ENCODE data around the gene EPB41. TPM values are rescaled to one million over a fixed set of nuclear protein-coding genes. Genes with fewer than 3 reads are reported as not detected.

EPB41 gene
- total RNA-seq, 1 experiment from 2014 or later: 40.7 TPM

GRCh38 chr1:28890836-28891235 lies 23.5 kb upstream of the EPB41 start:
- no TSS peak for BruUV-seq (replicated peaks)
- CTCF ChIA-PET: no interaction called here

GRCh38 chr1:28891256-28891655 lies 23.1 kb upstream of the EPB41 start:
- Mint-ChIP-seq H3K4me1 (ENCODE audit: low read depth, unreplicated experiment) (peaks cover 4% of the 10 kb centered on the region), H3K9me3 (ENCODE audit: low read depth, unreplicated experiment) (no peaks in the 10 kb centered on the region), H3K4me3 (ENCODE audit: low read depth, unreplicated experiment) (no peak overlapping the region), H3K27me3 (ENCODE audit: unreplicated experiment) (no peaks in the 10 kb centered on the region), H3K27ac (ENCODE audit: unreplicated experiment) (no peak overlapping the region), H3K36me3 (ENCODE audit: insufficient read depth, unreplicated experiment) (peaks cover 19% of the 10 kb centered on the region)
- DNase-seq: no peak
- no TSS peak for BruUV-seq (replicated peaks)
- CTCF ChIA-PET: no interaction called here
- intact Hi-C loops (cut with micrococcal nuclease; ENCODE audit: unreplicated experiment): no loop called here
- no peak for TF ChIP-seq CTCF (IDR thresholded peaks at IDR 0.05; ENCODE audit: unreplicated experiment)

More at GRCh38 chr1:28890836-28891235, 23.5 kb upstream of the EPB41 start:
- Mint-ChIP-seq H3K4me1 (ENCODE audit: low read depth, unreplicated experiment) (peaks cover 8% of the 10 kb centered on the region), H3K36me3 (ENCODE audit: insufficient read depth, unreplicated experiment) (peaks cover 24% of the 10 kb centered on the region), H3K27ac (ENCODE audit: unreplicated experiment) (no peak overlapping the region), H3K27me3 (ENCODE audit: unreplicated experiment) (no peaks in the 10 kb centered on the region), H3K9me3 (ENCODE audit: low read depth, unreplicated experiment) (no peaks in the 10 kb centered on the region), H3K4me3 (ENCODE audit: low read depth, unreplicated experiment) (no peak overlapping the region)
- TF ChIP-seq CTCF (IDR thresholded peaks at IDR 0.05; ENCODE audit: unreplicated experiment): no peak
- intact Hi-C loops (cut with micrococcal nuclease; ENCODE audit: unreplicated experiment): no loop called here
- DNase-seq: no peak

- Mint-ChIP-seq H3K27ac (ENCODE audit: unreplicated experiment) (no peak overlapping the region), H3K27me3 (ENCODE audit: unreplicated experiment) (no peaks in the 10 kb centered on the region), H3K4me3 (ENCODE audit: low read depth, unreplicated experiment) (no peak overlapping the region), H3K36me3 (ENCODE audit: insufficient read depth, unreplicated experiment) (no peaks in the 10 kb centered on the region), H3K4me1 (ENCODE audit: low read depth, unreplicated experiment) (no peaks in the 10 kb centered on the region), H3K9me3 (ENCODE audit: low read depth, unreplicated experiment) (no peaks in the 10 kb centered on the region)
- BruUV-seq (replicated peaks): no TSS peak
- intact Hi-C loops (cut with micrococcal nuclease; ENCODE audit: unreplicated experiment): no loop called here
- DNase-seq: no peak
- CTCF ChIA-PET: no interaction called here
- TF ChIP-seq CTCF (IDR thresholded peaks at IDR 0.05; ENCODE audit: unreplicated experiment): no peak
Observed at GRCh38 chr1:28893403-28894102, 20.8 kb upstream of the EPB41 start.

- no peaks in the 10 kb centered on the region for H3K27me3 Mint-ChIP-seq (ENCODE audit: unreplicated experiment)
- CTCF ChIA-PET: no interaction called here
- no peak for DNase-seq
- no peaks in the 10 kb centered on the region for H3K4me1 Mint-ChIP-seq (ENCODE audit: low read depth, unreplicated experiment)
- no peak overlapping the region for H3K27ac Mint-ChIP-seq (ENCODE audit: unreplicated experiment)
- intact Hi-C loops (cut with micrococcal nuclease; ENCODE audit: unreplicated experiment): no loop called here
- BruUV-seq (replicated peaks): no TSS peak
- no peak for TF ChIP-seq CTCF (IDR thresholded peaks at IDR 0.05; ENCODE audit: unreplicated experiment)
- H3K9me3 Mint-ChIP-seq (ENCODE audit: low read depth, unreplicated experiment): no peaks in the 10 kb centered on the region
- no peak overlapping the region for H3K4me3 Mint-ChIP-seq (ENCODE audit: low read depth, unreplicated experiment)
- no peaks in the 10 kb centered on the region for H3K36me3 Mint-ChIP-seq (ENCODE audit: insufficient read depth, unreplicated experiment)
Observed at GRCh38 chr1:28894785-28895184, 19.6 kb upstream of the EPB41 start.
